Measurements from ENCODE around the gene THSD4.

The THSD4 gene

DNA sequence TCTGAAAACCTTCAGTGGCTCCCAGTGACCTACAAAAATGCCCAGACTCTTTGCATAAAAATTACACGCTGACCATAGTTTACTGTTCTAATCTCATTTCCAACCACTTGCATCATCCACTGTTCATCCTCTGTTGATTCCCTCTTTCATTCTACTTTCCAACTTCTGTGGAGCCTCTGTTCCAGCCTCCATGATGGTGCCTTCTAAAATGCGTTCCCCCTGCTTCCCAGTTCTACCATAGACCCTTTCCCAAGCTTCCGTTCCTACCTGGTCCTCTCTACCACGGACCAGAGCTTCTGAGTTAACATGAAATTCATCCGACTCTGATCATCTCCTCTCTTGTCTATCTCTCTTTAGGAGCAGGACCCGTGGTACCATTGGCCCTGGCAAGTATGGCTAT, 127.0 kb downstream of the THSD4 start:
- in situ Hi-C loops (cut with HindIII; ENCODE audit: low sequenced_read_pairs): no loop called here
- TF ChIP-seq CTCF (IDR thresholded peaks at IDR 0.05; ENCODE audit: low read depth, low read length): no peak
- DNase-seq (ENCODE audit: low read depth, low spot score): no peak

GRCh38 chr15:71244250-71244649, 129.0 kb downstream of the THSD4 start:
- no peak for DNase-seq (ENCODE audit: low read depth, low spot score)
- in situ Hi-C loops (cut with HindIII; ENCODE audit: low sequenced_read_pairs): no loop called here
- no peak for TF ChIP-seq CTCF (IDR thresholded peaks at IDR 0.05; ENCODE audit: low read depth, low read length)
- no peak overlapping the region for H3K4me3 ChIP-seq (ENCODE audit: low read depth, low read length)

More for the DNA sequence above, 127.0 kb downstream of the THSD4 start:
- no peak overlapping the region for H3K4me3 ChIP-seq (ENCODE audit: low read depth, low read length)

DNA sequence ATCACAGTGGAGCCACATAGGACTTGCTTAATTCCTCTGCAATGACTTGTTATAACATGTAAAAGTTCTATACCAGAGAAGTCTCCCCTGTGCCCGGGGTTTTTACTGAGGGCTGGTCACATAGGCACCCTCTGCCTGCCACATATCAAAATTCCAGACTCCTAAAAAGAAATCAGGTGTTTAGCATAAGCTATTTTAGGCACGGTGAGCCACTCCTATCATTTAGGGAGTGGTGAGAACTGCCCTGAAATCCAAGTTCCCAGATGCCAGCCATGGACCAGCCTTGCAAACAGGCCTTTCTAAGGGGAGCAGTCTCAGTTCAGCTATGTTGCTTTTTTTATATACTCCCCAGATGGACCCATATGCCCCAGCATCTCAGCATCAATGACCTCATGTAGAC, 130.3 kb downstream of the THSD4 start:
- H3K4me3 ChIP-seq (ENCODE audit: low read depth, low read length): no peak overlapping the region
- no peak for TF ChIP-seq CTCF (IDR thresholded peaks at IDR 0.05; ENCODE audit: low read depth, low read length)
- in situ Hi-C loops (cut with HindIII; ENCODE audit: low sequenced_read_pairs): no loop called here
- no peak for DNase-seq (ENCODE audit: low read depth, low spot score)

DNA sequence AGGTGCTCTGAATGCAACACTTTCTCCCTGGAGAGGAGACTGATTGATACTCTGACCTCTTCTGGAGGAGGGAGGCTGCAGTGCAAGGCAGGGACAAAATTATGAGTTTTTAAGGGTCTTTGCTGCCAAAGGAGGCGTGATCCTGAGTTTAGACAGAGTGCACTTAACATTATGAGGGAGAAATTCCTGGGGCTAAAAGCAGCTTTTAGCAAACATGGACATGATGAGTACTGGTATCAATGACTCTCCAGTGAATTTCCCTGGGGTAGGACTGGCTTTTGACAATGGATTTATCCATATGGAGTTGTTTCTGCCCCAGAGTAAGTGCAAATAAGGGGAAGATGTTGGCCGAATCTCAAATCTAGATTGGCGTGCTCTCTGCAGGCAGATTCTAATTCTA, 133.1 kb downstream of the THSD4 start:
- no peak for DNase-seq (ENCODE audit: low read depth, low spot score)
- H3K4me3 ChIP-seq (ENCODE audit: low read depth, low read length): no peak overlapping the region
- in situ Hi-C loops (cut with HindIII; ENCODE audit: low sequenced_read_pairs): no loop called here
- TF ChIP-seq CTCF (IDR thresholded peaks at IDR 0.05; ENCODE audit: low read depth, low read length): no peak

DNA sequence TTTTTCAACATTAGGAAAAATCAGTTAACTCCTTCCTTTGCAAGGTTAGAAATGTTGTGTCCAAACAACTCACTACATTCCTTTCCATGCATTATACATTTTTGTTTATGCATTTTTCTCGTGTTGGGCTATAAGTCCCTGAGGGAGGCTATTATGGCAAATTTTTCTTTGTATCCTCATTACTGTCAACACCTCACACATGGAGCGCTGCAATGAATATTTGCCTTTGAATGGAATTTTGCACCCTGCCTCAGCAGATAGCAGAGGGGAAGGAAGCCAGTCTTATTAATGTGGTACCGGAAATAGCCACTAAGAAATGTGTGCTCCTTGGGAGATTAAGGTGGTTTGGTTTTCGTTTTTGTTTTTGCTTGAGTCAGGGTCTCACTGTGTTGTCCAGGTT, 134.7 kb downstream of the THSD4 start:
- no peak for DNase-seq (ENCODE audit: low read depth, low spot score)
- TF ChIP-seq CTCF (IDR thresholded peaks at IDR 0.05; ENCODE audit: low read depth, low read length): no peak
- in situ Hi-C loops (cut with HindIII; ENCODE audit: low sequenced_read_pairs): no loop called here
- no peak overlapping the region for H3K4me3 ChIP-seq (ENCODE audit: low read depth, low read length)

- no peak for TF ChIP-seq CTCF (IDR thresholded peaks at IDR 0.05; ENCODE audit: low read depth, low read length)
- H3K4me3 ChIP-seq (ENCODE audit: low read depth, low read length): no peak overlapping the region
- in situ Hi-C loops (cut with HindIII; ENCODE audit: low sequenced_read_pairs): no loop called here
- no peak for DNase-seq (ENCODE audit: low read depth, low spot score)
Measured at GRCh38 chr15:71250936-71251583, 135.8 kb downstream of the THSD4 start.
